GM18511 (cell line): ENCODE data around the gene NOSIP.

Experiments
- ATAC-seq: cut with Tn5 transposase; IDR thresholded peaks from one replicate; pipeline ENCODE4 v1.9.1; 2021; ENCODE audit warnings: mild to moderate bottlenecking, moderate library complexity; ENCODE audit not compliant: unreplicated experiment

Gene NOSIP

GRCh38 chr19:49514151-49514550 lies 66.2 kb downstream of the NOSIP start:
- no peak for ATAC-seq

GRCh38 chr19:49513746-49514118 lies 66.6 kb downstream of the NOSIP start:
- no peak for ATAC-seq

- no peak for ATAC-seq
These were observed 67.2 kb downstream of the NOSIP start for GRCh38 chr19:49512970-49513745.

- no peak for ATAC-seq
These were observed 72.4 kb downstream of the NOSIP start for GRCh38 chr19:49507803-49508494.

- no peak for ATAC-seq
These were observed 73.7 kb downstream of the NOSIP start for GRCh38 chr19:49506575-49507105.
